PC-9 (cell line): ENCODE measurements around the gene MYO15B. TPM values are rescaled to one million over a fixed set of nuclear protein-coding genes. Genes with fewer than 3 reads are reported as not detected.
"Not testable (repeated sequence)": the region's sequence is repeated elsewhere in the genome, so short reads cannot be mapped to it uniquely, and the experiment has no call there.

Experiments used
- BruUV-seq: library from RNA; stranded (reverse); fragments of 400-500 nt; replicated peaks from 2 replicates; lab custom pipeline; 2021; lab: Mats Ljungman, UMichigan
- CTCF ChIA-PET: fragments of 300-600 bp; sonication (Branson Sonifier 250); formaldehyde crosslinking; loops from one replicate; lab custom pipeline; 2022; ENCODE audit warnings: antibody characterized with exemption; lab: Charles Lee
- POLR2A ChIA-PET: fragments of 300-600 bp; sonication (Branson Sonifier 250); formaldehyde crosslinking; loops from one replicate; lab custom pipeline; 2022; ENCODE audit warnings: antibody characterized with exemption; ENCODE audit not compliant: unreplicated experiment; lab: Charles Lee
- DNase-seq, 2 experiments: peaks; one replicate each; pipeline versions ENCODE4 v3.0.0 to v3.0.0-alpha.2; 2015 to 2022; ENCODE audit warnings: mixed read lengths in 1 of 2
- H2AFZ ChIP-seq: fragments of 200-600 bp; sonication (generic); 2 replicates; pipeline ENCODE4 v1.8.1; 2017; ENCODE audit warnings: antibody characterized with exemption
- H3F3A ChIP-seq: fragments of 200-600 bp; sonication (generic); 2 replicates; pipeline ENCODE4 v1.8.1; 2017; ENCODE audit warnings: antibody characterized with exemption, mild to moderate bottlenecking, low read depth; ENCODE audit not compliant: insufficient read depth
- H3K27ac ChIP-seq: fragments of 200-600 bp; sonication (generic); 2 replicates; pipeline ENCODE4 v1.6.1; 2016; ENCODE audit warnings: mixed run types
- H3K27me3 ChIP-seq: fragments of 200-600 bp; sonication (generic); 2 replicates; pipeline ENCODE4 v1.6.1; 2016; ENCODE audit warnings: low read depth, mixed run types; ENCODE audit not compliant: insufficient read depth
- H3K36me3 ChIP-seq: fragments of 200-600 bp; sonication (generic); 2 replicates; pipeline ENCODE4 v1.6.1; 2016; ENCODE audit warnings: low read depth, mixed run types
- H3K4me1 ChIP-seq: fragments of 200-600 bp; sonication (generic); replicated peaks from 2 replicates; pipeline ENCODE4 v1.6.1; 2016; ENCODE audit warnings: mixed run types; ENCODE audit not compliant: insufficient read depth
- H3K4me2 ChIP-seq: fragments of 200-600 bp; sonication (generic); 2 replicates; pipeline ENCODE4 v1.6.1; 2017; ENCODE audit warnings: mixed run types
- H3K4me3 ChIP-seq: fragments of 200-600 bp; sonication (generic); 2 replicates; pipeline ENCODE4 v1.6.1; 2016; ENCODE audit warnings: mixed run types
- H3K79me2 ChIP-seq: fragments of 200-600 bp; sonication (generic); 2 replicates; pipeline ENCODE4 v1.6.1; 2017; ENCODE audit warnings: low read depth, mixed run types
- H3K9me2 ChIP-seq: fragments of 200-600 bp; sonication (generic); 2 replicates; pipeline ENCODE4 v1.8.1; 2017; ENCODE audit warnings: mild to moderate bottlenecking; ENCODE audit not compliant: insufficient read depth
- H3K9me3 ChIP-seq: fragments of 200-600 bp; sonication (generic); 2 replicates; pipeline ENCODE4 v1.8.1; 2016; ENCODE audit warnings: low read depth; ENCODE audit not compliant: insufficient read depth
- H4K20me1 ChIP-seq: fragments of 200-600 bp; sonication (generic); 2 replicates; pipeline ENCODE4 v1.8.1; 2017; ENCODE audit not compliant: insufficient read depth
- EZH2 ChIP-seq: fragments of 200-600 bp; sonication (generic); IDR thresholded peaks from 2 replicates; pipeline ENCODE4 v1.8.0; 2017; ENCODE audit warnings: antibody characterized with exemption, low read depth
- intact Hi-C: fragments of 100-400 bp; cut with micrococcal nuclease; formaldehyde crosslinking; loops from one replicate; pipeline ENCODE4 v1.10.0; 2022; ENCODE audit not compliant: unreplicated experiment
- total RNA-seq: library from RNA; stranded (reverse); gene quantifications from 2 replicates; pipeline ENCODE4 v1.2.3, GENCODE V29; 2021
- TF ChIP-seq, protein P1 (sequence below): fragments of 200-600 bp; sonication (generic); conservative IDR thresholded peaks from 2 replicates; pipeline ENCODE4 v1.6.1; 2017; ENCODE audit warnings: mixed run types, antibody characterized with exemption, mild to moderate bottlenecking, moderate library complexity

Gene MYO15B
- total RNA-seq, 1 experiment from 2014 or later = 53.5 TPM

DNA sequence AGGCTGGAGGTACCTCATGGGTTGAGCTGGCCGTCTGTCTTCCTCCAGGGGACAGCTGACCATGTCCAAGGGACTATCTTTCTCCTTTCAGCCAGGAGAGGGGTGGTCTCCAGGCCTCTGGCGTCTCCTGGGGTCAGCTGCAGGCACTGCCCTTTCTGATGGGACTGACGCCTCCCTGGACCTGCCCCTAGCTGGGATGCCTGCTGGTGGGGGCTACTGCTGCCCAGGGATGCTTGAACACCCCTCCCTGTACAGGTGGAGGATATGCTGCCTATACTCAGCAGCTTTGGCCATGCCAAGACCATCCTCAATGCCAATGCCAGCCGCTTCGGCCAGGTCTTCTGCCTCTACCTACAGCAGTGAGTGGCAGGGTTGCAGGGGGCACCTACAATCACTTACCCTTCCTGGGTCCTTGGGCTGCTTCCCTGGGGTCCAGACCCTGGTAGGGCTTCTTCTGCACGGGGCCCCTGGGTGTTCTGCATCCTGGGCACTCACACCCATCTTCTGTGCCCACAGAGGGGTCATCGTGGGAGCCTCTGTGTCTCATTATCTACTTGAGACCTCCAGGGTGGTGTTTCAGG is 4.2 kb downstream of the MYO15B start:
- Histone ChIP-seq H3K4me2 (no peak overlapping the region), H3K36me3 (no peaks in the 10 kb centered on the region), H3K27me3 (no peaks in the 10 kb centered on the region), H3K4me3 (no peak overlapping the region), H2AFZ (no peak overlapping the region), H3K27ac (no peak overlapping the region), H3F3A (0 out of 2 replicates have a peak, but pooled peaks cover 2% of the 10 kb centered on the region), H4K20me1 (no peaks in the 10 kb centered on the region), H3K9me2 (no peaks in the 10 kb centered on the region), H3K4me1 (no peaks in the 10 kb centered on the region), H3K79me2 (no peaks in the 10 kb centered on the region), H3K9me3 (no peaks in the 10 kb centered on the region)
- intact Hi-C loops = no loop called here
- no peak for DNase-seq
- CTCF ChIA-PET = no interaction called here
- no TSS peak for BruUV-seq
- TF ChIP-seq EZH2 = no peak
- TF ChIP-seq, protein P1, sequence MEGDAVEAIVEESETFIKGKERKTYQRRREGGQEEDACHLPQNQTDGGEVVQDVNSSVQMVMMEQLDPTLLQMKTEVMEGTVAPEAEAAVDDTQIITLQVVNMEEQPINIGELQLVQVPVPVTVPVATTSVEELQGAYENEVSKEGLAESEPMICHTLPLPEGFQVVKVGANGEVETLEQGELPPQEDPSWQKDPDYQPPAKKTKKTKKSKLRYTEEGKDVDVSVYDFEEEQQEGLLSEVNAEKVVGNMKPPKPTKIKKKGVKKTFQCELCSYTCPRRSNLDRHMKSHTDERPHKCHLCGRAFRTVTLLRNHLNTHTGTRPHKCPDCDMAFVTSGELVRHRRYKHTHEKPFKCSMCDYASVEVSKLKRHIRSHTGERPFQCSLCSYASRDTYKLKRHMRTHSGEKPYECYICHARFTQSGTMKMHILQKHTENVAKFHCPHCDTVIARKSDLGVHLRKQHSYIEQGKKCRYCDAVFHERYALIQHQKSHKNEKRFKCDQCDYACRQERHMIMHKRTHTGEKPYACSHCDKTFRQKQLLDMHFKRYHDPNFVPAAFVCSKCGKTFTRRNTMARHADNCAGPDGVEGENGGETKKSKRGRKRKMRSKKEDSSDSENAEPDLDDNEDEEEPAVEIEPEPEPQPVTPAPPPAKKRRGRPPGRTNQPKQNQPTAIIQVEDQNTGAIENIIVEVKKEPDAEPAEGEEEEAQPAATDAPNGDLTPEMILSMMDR = no peak
- POLR2A ChIA-PET = no interaction called here

GRCh38 chr17:75592348-75593020 is 4.9 kb downstream of the MYO15B start:
- DNase-seq = no peak
- no TSS peak for BruUV-seq
- H3F3A ChIP-seq = 0 out of 2 replicates have a peak, but pooled peaks cover 2% of the 10 kb centered on the region
- no peaks in the 10 kb centered on the region for H3K27me3 ChIP-seq
- intact Hi-C loops = no loop called here
- H3K4me2 ChIP-seq = no peak overlapping the region
- no peaks in the 10 kb centered on the region for H3K9me3 ChIP-seq
- H3K9me2 ChIP-seq = no peaks in the 10 kb centered on the region
- no peak overlapping the region for H2AFZ ChIP-seq
- no peaks in the 10 kb centered on the region for H3K36me3 ChIP-seq
- H3K4me3 ChIP-seq = no peak overlapping the region
- no peak overlapping the region for H3K27ac ChIP-seq
- no peaks in the 10 kb centered on the region for H3K79me2 ChIP-seq
- ChIA-PET CTCF (no interaction called here), POLR2A (no interaction called here)
- no peak for TF ChIP-seq EZH2
- TF ChIP-seq, protein P1 = no peak
- no peaks in the 10 kb centered on the region for H3K4me1 ChIP-seq
- H4K20me1 ChIP-seq = no peaks in the 10 kb centered on the region

DNA sequence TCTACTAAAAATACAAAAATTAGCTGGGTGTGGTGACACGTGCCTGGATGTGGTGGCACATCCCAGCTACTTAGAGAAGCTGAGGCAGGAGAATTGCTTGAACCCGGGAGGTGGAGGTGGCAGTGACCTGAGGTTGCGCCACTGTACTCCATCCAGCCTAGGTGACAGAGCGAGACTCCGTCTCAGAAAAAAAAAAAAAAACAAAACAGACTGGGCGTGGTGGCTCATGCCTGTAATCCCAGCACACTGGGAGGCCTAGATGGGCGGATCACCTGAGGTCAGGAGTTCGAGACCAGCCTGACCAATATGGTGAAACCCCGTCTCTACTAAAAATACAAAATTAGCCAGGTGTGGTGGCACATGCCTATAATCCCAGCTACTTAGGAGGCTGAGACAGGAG is 5.8 kb downstream of the MYO15B start:
- CTCF ChIA-PET, H2AFZ ChIP-seq, H3K4me1 ChIP-seq, H3K79me2 ChIP-seq, H3K27ac ChIP-seq, POLR2A ChIA-PET, H3K27me3 ChIP-seq, DNase-seq, H3K9me3 ChIP-seq, H3K4me2 ChIP-seq, H3K9me2 ChIP-seq, H3K36me3 ChIP-seq, intact Hi-C loops, H3K4me3 ChIP-seq, BruUV-seq, H4K20me1 ChIP-seq, H3F3A ChIP-seq: not testable (repeated sequence)
